NCI-H1092 (cell line): ENCODE data around the gene SFSWAP.

Experiments
- DNase-seq: peaks from one replicate; lab custom pipeline; 2025; lab: John Stamatoyannopoulos, UW

Gene SFSWAP

GRCh38 chr12:131835616-131836171 is 124.8 kb downstream of the SFSWAP start:
- DNase-seq: no peak

GRCh38 chr12:131836193-131836592 is 125.3 kb downstream of the SFSWAP start:
- DNase-seq: no peak

- no peak for DNase-seq
These were observed 126.0 kb downstream of the SFSWAP start for GRCh38 chr12:131836714-131837397.

- DNase-seq: no peak
These were observed 129.9 kb downstream of the SFSWAP start for GRCh38 chr12:131840643-131841416.

GRCh38 chr12:131841547-131841946 is 130.7 kb downstream of the SFSWAP start:
- no peak for DNase-seq

- DNase-seq: no peak
These were observed 131.3 kb downstream of the SFSWAP start for GRCh38 chr12:131842169-131842568.

- no peak for DNase-seq
These were observed 132.6 kb downstream of the SFSWAP start for GRCh38 chr12:131843527-131843926.

GRCh38 chr12:131844140-131844539 is 133.2 kb downstream of the SFSWAP start:
- no peak for DNase-seq

GRCh38 chr12:131844656-131845055 is 133.8 kb downstream of the SFSWAP start:
- DNase-seq: no peak

- DNase-seq: no peak
These were observed 134.2 kb downstream of the SFSWAP start for GRCh38 chr12:131845121-131845520.

GRCh38 chr12:131847456-131847855 is 136.6 kb downstream of the SFSWAP start:
- no peak for DNase-seq

GRCh38 chr12:131848753-131849152 is 137.9 kb downstream of the SFSWAP start:
- DNase-seq: no peak
